Renal cortex interstitium (tissue), 11 donors: ENCODE data around the gene GBF1. TPM values are rescaled to one million over a fixed set of nuclear protein-coding genes. Genes with fewer than 3 reads are reported as not detected.

ENCODE experiments used
- DNase-seq, 11 donors: peaks; one replicate each; pipeline ENCODE4 v3.0.0-alpha.2; 2013; ENCODE audit warnings: low read depth in 9 of 11, low spot score in 4 of 11; ENCODE audit errors: extremely low read depth in 1 of 11
- polyA plus RNA-seq, 3 donors: library from polyadenylated mRNA; unstranded; fragments of 120-200 nt; gene quantifications; one replicate each; pipeline ENCODE4 v1.2.1, GENCODE V29; 2013; ENCODE audit not compliant: insufficient read length in 3 of 3

Gene GBF1
- polyA plus RNA-seq, 3 donors = 44.2 to 52.3 (median 49.6) TPM

DNA sequence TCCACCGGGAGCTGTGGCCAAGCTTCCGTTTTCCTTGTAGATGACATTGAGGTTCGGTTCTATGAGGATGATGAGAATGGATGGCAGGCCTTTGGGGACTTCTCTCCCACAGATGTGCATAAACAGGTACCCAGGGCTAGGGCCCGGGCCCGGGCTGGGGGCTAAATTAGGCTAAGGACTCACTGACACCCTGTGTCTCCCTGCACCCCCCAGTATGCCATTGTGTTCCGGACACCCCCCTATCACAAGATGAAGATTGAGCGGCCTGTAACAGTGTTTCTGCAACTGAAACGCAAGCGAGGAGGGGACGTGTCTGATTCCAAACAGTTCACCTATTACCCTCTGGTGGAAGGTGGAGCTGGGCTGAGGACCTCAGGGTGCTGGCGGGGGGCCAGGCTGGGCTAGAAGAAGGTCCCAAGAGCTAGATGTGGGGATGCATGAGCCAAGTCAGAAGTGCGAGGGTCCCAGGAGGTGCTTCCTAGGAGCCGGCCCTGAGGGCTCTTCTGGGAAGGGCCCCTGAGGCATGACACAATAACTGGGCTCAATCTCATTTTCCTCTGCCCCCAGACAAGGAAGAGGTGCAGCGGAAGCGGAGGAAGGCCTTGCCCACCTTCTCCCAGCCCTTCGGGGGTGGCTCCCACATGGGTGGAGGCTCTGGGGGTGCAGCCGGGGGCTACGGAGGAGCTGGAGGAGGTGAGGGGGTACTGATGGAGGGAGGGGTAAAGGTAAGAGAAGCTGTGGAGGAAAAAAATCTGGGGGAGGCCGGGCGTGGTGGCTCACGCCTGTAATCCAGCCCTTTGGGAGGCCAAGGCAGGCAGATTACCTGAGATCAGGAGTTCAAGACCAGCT, 153.1 kb downstream of the GBF1 start:
- DNase-seq = no peak

DNA sequence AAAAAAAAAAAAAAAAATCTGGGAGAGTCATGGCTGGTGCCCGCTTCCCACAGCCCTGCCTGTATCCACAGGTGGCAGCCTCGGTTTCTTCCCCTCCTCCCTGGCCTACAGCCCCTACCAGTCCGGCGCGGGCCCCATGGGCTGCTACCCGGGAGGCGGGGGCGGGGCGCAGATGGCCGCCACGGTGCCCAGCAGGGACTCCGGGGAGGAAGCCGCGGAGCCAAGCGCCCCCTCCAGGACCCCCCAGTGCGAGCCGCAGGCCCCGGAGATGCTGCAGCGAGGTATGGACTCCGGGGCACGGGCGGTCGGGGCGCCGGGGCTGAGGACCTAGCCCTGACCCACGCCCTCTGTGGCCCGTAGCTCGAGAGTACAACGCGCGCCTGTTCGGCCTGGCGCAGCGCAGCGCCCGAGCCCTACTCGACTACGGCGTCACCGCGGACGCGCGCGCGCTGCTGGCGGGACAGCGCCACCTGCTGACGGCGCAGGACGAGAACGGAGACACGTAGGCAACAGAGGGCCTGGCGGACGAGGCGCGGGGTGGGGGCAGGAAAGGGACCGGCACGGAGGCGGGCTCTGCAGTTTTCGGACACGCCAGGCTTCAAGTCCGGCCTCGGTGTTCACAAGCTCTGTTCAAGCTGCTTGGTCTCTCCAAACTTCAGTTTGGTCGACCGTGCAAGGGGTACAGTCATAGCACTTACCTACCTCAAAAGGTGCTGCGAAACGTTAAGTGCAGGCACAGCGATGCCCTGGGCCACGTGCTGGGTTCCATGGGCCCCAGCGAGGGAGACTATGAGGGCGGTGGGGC, 154.1 kb downstream of the GBF1 start:
- DNase-seq = peak in 9 of 11 donors; percentile 74 to 89 (median 81)

DNA sequence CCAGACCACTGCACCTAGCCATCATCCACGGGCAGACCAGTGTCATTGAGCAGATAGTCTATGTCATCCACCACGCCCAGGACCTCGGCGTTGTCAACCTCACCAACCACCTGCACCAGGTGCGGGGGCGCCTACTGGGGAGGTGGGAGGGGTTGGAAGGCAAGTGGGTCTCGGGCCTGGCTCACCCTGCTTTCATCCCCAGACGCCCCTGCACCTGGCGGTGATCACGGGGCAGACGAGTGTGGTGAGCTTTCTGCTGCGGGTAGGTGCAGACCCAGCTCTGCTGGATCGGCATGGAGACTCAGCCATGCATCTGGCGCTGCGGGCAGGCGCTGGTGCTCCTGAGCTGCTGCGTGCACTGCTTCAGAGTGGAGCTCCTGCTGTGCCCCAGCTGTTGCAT, 154.7 kb downstream of the GBF1 start:
- DNase-seq = no peak

DNA sequence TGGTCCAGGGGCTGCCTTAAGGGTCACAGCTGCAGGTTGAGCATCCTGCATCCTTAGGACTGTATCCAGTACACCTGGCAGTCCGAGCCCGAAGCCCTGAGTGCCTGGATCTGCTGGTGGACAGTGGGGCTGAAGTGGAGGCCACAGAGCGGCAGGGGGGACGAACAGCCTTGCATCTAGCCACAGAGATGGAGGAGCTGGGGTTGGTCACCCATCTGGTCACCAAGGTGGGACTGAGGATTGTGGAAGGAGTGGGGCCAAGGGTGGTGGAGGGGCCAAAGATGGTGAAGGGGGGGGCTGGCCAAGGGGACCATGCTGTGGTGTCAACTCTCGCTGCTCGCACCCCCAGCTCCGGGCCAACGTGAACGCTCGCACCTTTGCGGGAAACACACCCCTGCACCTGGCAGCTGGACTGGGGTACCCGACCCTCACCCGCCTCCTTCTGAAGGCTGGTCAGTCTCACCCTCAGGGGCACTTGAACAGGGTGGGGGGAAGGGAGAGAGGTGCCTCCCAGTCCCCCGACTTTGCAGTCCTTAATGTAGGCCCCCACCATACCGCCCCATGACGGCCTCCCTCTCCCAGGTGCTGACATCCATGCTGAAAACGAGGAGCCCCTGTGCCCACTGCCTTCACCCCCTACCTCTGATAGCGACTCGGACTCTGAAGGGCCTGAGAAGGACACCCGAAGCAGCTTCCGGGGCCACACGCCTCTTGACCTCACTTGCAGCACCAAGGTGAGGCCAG, 155.4 kb downstream of the GBF1 start:
- no peak for DNase-seq

DNA sequence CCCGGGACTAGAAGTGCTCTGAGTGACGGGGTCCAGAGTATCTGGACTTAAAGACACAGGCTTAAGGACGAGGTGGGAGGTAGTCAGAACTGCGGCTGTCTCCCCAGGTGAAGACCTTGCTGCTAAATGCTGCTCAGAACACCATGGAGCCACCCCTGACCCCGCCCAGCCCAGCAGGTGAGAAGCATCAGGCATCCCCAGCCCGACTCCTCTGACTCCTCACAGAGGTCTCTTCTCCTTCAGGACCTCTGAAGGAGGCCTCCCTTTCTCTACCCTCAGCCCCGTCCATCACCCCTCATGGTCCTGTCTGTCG, 156.0 kb downstream of the GBF1 start:
- DNase-seq = no peak

DNA sequence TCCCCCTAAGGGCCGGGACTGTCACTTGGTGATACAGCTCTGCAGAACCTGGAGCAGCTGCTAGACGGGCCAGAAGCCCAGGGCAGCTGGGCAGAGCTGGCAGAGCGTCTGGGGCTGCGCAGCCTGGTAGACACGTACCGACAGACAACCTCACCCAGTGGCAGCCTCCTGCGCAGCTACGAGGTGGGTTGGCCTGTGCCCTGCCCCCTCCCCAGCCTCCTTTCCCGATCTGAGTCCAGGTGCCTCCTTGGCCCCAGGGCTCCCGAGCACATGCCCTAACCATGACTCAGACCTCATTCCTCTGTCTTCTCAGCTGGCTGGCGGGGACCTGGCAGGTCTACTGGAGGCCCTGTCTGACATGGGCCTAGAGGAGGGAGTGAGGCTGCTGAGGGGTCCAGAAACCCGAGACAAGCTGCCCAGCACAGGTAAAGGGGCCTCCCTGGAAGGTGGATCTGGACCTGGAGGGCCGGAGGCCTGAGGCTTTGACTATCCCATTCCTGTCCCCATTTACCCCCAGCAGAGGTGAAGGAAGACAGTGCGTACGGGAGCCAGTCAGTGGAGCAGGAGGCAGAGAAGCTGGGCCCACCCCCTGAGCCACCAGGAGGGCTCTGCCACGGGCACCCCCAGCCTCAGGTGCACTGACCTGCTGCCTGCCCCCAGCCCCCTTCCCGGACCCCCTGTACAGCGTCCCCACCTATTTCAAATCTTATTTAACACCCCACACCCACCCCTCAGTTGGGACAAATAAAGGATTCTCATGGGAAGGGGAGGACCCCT, 156.6 kb downstream of the GBF1 start:
- DNase-seq = no peak

DNA sequence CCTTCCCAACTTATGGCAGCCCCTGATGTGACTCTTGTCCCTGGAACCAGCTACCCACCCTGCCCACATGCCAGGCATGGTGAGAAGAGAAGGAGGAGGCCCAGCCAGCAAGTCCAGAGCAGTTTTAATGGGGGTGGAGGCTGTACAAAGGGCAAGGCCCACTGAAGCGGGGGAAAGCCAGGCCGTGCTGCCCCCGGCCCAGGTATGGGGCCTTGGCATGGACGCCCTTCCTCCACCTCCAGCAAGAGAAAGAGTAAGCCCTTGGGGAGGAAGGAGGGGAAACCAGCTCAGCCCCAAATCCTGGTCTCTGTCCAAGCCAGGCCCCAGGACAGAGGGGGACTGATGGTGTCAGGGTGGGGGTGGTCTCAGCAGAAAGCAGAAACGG, 157.2 kb downstream of the GBF1 start:
- DNase-seq = no peak

DNA sequence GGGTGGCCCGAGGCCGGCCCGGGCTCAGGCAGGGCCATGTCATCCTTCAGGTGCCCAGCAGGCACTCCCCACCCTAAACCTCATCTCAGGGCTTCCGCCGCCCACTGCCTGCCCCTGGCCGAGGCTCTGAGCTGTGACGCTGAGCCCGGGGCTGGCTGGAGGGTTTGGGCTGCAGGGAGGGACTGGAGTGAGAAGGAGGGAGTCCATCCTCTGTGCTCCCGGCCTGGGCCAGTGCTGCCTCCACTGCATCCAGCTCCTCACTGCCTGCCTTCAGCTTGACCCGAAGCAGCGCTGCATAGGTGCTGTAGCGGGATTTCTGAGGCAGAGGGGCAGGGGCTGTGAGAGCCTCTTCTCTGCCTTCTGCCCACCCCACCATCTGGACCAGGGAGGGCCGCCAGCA, 157.8 kb downstream of the GBF1 start:
- no peak for DNase-seq

DNA sequence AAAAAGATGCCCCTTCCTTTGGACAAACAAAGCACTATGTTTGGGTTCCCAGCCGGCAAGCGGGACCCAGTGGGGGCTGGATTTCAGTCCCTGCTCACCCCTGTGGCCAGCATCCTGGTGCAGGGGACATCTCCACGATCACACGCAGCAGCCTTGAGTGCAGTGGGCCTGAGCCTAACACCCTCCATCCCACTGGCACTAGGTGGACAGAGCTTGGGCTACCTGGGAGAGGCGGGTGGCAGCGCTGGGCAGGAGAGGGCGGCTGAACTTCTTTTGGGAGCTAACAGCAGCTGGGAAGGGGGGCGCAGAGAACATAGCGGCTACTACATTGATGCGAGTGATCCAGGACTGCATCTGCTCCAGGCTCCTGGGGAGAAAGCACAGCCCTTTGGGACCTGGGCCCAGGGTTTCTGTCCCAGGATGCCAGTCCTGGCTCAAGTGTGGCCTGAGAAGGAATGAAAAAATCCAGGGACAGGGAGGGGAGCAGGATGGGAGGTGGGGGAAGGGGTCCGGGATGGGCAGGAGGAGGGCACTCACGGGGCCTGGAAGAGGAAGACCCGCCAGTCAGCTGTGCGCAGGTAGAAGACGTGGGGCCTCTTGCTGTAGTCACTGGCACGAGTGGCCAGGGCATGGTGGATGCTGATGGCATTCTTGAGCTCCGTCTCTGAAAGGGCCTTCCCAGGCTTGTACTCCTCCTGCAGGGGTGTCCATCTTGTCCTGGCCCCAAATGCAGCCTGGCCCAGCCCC, 159.2 kb downstream of the GBF1 start:
- no peak for DNase-seq

DNA sequence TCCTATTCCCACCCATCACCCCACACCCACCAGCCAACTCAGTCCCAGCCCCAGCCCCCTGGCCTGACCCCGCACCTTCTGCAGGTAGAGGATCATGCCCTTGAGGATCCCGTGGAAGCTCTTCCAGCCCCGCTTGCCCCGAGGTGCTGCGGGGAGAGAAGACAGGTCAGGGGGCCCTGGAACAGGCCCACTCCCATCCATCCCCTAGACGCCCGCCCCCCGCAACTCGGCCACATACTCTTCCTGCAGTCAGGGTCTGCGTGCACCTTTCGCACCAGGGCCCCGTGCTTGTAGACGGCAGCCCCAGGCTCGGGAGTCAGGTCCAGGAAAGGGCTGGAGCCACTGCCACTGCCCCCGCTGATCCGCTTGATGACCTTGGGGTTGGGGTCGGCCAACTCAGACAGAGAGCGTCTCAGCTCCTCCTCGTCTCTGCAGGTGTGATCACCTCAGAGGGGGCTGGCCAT, 159.8 kb downstream of the GBF1 start:
- no peak for DNase-seq

DNA sequence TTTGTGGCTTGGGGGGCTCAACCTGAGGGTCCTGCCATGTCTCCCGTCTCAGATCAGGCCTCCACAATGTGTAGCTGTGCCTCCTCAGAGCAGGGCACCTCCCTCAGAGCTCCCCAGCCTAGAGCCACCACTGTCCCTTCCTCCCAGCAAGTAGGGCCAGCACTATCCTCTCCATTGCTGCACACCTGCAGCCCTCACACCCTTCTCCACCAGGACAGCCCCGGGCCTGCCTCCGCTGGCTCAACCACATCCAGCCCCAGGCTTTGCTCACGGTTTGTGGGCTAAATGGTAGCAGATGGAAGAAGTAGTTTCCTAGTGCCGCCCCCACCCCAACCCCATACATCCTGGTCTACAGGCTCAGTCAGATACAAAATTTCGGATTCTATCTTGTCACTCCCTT, 160.3 kb downstream of the GBF1 start:
- no peak for DNase-seq

DNA sequence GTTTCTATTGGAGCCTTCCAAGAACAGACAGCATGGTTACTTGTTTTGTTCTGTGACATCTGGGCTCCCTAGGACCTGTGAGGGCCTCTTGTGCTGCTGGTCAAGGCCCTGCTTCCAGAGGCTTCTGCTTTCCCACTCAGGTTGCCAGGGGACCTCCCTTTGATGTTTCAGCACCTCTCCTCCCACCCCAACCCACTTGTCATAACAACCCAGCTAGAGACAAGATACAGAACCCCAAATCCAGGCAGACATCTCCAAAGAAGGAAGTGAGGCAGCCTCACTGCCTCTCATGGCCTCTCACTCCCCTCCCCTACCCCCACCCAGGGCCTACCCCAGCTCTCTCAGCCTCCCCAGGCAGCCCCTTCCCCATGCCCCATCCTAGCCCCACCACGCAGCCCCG, 161.5 kb downstream of the GBF1 start:
- no peak for DNase-seq

DNA sequence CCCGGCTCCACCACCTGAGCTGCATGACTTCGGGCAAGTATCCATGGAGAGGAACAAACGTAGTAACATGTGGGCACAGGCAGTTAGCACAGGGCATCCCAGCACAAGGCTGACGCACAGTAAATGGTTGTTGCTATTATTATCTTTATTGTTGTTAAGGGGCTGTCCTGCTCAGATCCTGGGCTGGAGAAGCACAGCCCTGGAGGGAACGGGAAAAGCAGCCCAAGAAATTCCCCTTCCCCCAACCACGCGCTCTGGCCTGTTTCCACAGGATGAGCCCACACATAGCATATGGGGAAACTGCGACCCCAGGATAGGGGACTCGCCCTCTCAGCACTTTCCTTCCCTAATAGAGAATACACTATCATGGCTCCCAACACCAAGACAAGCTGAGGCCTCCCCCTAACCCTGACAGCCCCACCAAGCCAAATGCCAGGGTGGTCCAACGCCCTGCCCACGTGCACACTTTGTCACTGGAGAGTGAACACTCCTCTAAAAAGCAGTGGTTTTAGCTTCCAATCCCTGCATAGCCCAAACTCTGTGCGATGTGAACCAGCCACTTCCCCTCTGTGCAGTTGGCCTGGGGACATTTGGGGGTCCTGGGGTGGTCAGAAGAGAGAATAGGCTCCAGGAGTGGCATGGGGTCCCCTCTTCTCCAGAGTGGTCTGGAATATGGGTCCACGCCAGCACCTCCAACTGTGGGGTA, 162.2 kb downstream of the GBF1 start:
- no peak for DNase-seq

DNA sequence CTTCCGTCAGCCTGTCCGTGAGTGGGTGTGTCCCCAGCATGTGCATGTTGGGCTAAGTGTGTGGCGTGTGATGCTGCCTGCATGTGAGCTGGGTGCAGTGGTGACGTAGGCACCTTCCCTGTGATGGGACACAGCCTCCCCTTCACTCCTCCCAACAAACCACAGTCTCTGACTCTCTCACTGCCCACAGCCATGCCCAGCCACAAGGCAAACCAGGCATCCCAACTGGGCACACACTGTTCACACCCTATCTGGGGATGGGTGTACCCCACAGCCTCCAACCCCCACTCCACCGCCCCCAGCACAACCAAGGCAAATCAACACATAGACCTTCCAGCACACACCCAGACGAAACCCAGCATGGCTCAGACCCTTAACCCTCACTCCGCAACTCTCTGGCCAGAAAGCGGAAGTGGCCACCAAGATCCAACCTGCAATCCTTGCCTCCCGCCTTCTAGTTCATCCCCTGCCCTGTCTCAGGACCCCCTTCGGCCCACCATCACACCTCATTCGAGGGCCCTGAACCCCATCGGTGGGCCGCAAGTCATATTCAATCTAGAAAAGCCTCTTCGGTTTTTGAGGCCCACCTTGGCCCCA, 162.9 kb downstream of the GBF1 start:
- DNase-seq = no peak

DNA sequence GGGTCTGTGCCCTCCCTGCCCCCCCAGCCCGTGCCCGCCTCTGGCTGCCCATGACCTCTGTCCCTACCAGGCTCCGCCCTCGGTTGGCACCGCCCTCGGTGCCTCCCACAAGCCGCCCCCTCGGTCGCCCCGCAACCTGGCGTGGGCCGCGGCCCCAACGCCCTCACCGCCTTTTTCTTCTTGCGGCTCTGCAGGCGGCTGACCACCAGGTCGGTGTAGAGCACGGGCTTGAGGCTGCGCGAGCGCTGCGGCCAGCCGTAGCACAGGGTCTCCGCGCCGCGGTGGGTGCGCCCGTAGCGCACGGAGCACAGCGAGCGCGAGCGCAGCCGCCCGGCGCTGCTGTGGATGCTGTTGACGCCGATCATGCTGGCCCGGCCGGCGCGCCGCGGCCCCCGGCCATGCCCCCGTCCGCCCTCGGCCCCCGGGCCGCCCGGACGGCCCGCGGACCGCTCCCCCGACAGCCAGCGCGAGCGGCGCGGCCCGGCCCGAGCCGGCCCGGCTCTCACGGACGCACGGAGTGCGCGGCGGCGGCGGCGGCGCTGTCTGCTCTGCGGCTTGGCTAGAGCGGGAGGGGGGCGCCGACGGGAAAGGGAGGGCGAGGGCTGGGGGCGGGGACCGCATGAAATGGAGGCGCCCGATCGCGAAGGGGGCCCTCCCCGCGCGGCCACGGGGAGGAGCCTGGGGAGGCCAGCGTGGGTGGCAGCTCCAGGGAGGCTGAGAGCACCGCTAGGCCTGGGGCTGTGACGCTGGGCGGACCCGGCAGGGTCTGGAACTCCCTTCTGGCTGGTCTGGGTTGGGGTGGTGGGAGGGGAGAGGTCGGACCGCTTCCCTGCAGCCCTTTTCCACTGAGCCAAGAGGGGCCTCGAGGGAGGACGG, 163.6 kb downstream of the GBF1 start:
- DNase-seq = peak in 1 of 11 donors; percentile 60

DNA sequence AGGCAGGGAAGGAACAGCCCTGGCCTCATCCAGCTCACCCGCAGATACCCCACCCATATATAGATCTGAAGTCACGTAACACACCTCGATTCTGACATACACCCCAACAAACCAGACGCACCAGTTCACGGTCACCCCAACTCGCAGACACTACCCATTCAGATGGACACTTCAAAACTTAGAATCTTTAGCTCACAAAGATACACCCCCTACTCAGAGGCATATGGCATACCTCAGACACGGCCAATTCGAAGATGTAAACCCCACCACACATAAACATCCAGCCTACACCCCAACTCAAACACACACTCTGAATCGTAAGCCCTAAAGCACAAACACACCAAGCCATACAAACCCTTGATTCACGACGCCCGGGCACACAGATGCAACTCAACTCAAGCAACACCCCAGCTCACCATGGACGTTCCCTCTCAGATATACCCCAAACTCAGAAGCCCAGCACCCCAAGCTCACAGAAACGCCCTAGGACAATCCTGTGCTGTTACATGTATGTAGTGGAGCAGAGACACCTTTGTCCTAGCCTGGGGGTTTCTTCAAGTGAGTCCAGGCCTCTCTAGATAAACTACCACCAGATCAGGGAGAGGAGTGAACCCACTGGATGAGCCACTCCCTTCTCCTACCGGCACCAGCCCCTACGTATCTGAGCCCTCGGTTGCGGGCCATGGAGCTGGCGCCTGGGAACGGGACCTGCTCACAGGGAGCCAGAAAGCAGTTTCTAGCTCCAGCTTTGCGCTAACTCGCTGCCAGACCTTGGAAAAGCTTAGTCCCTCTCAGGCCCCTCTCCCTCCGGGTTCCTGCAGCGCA, 164.5 kb downstream of the GBF1 start:
- no peak for DNase-seq
